H1 (cell line): Measurements from ENCODE around the gene NDUFA8. TPM values are rescaled to one million over a fixed set of nuclear protein-coding genes. Genes with fewer than 3 reads are reported as not detected.

ENCODE experiments used
- JUN ChIP-seq: IDR thresholded peaks from 2 replicates; pipeline ENCODE4 v1.6.1; 2011; ENCODE audit warnings: low read depth, mild to moderate bottlenecking, improper control_type of control experiment, low read length
- polyA plus RNA-seq, 7 experiments: library from polyadenylated mRNA; depleted of rRNA in 3 of 7; stranded (reverse) in 5 of 7; unstranded in 2 of 7; fragments of >200 nt in 5 of 7; fragments of 200-250 nt in 2 of 7; gene quantifications; 1 replicate in 5 of 7; 2 replicates in 1 of 7; 4 replicates in 1 of 7; pipeline versions ENCODE4 v1.2.1 to v1.2.3, GENCODE V29; 2011 to 2013; ENCODE audit warnings: missing spikeins in 2 of 7, mixed read lengths in 2 of 7
- total RNA-seq: library from RNA; stranded (reverse); fragmentation: NEBNext Ultra II Directional; extraction: Animal tissue kit (Norgen Biotek cat#: 25700); gene quantifications from 2 replicates; pipeline ENCODE4 v1.2.1, GENCODE V29; 2021
- TF ChIP-seq, protein P1 (sequence below): fragments of 300-600 bp; sonication (generic); IDR thresholded peaks from 2 replicates; pipeline ENCODE4 v1.7.1; 2012; ENCODE audit warnings: low read length, moderate library complexity, mild to moderate bottlenecking, inconsistent platforms; ENCODE audit not compliant: insufficient replicate concordance

The NDUFA8 gene
- total and polyA plus RNA-seq, 2 of the 8 experiments (the other 6 are each of a cell fraction or from before 2014, with no cell fraction given) = 61.0 to 73.8 TPM

DNA sequence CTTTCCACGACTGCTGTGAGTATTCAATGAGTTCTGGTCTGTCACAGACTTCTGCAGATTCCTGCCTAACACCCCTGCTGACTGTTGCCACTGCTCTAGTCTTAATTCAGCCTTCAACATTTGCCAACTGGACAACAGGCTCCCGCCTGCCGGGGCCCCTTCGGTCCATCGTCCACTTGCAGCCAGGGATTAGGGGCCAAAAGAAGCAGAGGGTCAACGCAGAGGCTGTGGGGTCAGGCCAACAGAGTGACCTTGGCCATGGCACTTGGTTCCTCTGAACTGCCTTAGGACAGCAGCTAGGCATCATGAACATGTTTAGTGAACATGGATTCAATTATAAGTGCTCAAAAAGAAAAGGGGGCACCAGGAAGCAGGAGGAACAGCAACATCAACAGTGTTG is 28.8 kb upstream of the NDUFA8 start (continued):
- TF ChIP-seq JUN = no peak
- TF ChIP-seq, protein P1, sequence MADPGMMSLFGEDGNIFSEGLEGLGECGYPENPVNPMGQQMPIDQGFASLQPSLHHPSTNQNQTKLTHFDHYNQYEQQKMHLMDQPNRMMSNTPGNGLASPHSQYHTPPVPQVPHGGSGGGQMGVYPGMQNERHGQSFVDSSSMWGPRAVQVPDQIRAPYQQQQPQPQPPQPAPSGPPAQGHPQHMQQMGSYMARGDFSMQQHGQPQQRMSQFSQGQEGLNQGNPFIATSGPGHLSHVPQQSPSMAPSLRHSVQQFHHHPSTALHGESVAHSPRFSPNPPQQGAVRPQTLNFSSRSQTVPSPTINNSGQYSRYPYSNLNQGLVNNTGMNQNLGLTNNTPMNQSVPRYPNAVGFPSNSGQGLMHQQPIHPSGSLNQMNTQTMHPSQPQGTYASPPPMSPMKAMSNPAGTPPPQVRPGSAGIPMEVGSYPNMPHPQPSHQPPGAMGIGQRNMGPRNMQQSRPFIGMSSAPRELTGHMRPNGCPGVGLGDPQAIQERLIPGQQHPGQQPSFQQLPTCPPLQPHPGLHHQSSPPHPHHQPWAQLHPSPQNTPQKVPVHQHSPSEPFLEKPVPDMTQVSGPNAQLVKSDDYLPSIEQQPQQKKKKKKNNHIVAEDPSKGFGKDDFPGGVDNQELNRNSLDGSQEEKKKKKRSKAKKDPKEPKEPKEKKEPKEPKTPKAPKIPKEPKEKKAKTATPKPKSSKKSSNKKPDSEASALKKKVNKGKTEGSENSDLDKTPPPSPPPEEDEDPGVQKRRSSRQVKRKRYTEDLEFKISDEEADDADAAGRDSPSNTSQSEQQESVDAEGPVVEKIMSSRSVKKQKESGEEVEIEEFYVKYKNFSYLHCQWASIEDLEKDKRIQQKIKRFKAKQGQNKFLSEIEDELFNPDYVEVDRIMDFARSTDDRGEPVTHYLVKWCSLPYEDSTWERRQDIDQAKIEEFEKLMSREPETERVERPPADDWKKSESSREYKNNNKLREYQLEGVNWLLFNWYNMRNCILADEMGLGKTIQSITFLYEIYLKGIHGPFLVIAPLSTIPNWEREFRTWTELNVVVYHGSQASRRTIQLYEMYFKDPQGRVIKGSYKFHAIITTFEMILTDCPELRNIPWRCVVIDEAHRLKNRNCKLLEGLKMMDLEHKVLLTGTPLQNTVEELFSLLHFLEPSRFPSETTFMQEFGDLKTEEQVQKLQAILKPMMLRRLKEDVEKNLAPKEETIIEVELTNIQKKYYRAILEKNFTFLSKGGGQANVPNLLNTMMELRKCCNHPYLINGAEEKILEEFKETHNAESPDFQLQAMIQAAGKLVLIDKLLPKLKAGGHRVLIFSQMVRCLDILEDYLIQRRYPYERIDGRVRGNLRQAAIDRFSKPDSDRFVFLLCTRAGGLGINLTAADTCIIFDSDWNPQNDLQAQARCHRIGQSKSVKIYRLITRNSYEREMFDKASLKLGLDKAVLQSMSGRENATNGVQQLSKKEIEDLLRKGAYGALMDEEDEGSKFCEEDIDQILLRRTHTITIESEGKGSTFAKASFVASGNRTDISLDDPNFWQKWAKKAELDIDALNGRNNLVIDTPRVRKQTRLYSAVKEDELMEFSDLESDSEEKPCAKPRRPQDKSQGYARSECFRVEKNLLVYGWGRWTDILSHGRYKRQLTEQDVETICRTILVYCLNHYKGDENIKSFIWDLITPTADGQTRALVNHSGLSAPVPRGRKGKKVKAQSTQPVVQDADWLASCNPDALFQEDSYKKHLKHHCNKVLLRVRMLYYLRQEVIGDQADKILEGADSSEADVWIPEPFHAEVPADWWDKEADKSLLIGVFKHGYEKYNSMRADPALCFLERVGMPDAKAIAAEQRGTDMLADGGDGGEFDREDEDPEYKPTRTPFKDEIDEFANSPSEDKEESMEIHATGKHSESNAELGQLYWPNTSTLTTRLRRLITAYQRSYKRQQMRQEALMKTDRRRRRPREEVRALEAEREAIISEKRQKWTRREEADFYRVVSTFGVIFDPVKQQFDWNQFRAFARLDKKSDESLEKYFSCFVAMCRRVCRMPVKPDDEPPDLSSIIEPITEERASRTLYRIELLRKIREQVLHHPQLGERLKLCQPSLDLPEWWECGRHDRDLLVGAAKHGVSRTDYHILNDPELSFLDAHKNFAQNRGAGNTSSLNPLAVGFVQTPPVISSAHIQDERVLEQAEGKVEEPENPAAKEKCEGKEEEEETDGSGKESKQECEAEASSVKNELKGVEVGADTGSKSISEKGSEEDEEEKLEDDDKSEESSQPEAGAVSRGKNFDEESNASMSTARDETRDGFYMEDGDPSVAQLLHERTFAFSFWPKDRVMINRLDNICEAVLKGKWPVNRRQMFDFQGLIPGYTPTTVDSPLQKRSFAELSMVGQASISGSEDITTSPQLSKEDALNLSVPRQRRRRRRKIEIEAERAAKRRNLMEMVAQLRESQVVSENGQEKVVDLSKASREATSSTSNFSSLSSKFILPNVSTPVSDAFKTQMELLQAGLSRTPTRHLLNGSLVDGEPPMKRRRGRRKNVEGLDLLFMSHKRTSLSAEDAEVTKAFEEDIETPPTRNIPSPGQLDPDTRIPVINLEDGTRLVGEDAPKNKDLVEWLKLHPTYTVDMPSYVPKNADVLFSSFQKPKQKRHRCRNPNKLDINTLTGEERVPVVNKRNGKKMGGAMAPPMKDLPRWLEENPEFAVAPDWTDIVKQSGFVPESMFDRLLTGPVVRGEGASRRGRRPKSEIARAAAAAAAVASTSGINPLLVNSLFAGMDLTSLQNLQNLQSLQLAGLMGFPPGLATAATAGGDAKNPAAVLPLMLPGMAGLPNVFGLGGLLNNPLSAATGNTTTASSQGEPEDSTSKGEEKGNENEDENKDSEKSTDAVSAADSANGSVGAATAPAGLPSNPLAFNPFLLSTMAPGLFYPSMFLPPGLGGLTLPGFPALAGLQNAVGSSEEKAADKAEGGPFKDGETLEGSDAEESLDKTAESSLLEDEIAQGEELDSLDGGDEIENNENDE = no peak
